Hepatocyte (in vitro differentiated cells): ENCODE measurements around the gene TCHP. TPM values are rescaled to one million over a fixed set of nuclear protein-coding genes. Genes with fewer than 3 reads are reported as not detected.

Source experiments
- DNase-seq: peaks from one replicate; pipeline ENCODE4 v3.0.0-alpha.2; 2016; ENCODE audit warnings: low spot score
- H2AFZ ChIP-seq: fragments of 200-600 bp; sonication (generic); 2 replicates; pipeline ENCODE4 v1.6.0; 2016; ENCODE audit warnings: antibody characterized with exemption, mild to moderate bottlenecking
- H3K27ac ChIP-seq: fragments of 200-600 bp; sonication (generic); 2 replicates; pipeline ENCODE4 v1.5.1; 2016; ENCODE audit warnings: mild to moderate bottlenecking
- H3K27me3 ChIP-seq: fragments of 200-600 bp; sonication (generic); 2 replicates; pipeline ENCODE4 v1.6.1; 2016
- H3K36me3 ChIP-seq: fragments of 200-600 bp; sonication (generic); replicated peaks from 2 replicates; pipeline ENCODE4 v1.5.1; 2016; ENCODE audit warnings: low read depth; ENCODE audit not compliant: insufficient read depth
- H3K4me1 ChIP-seq: fragments of 200-600 bp; sonication (generic); 2 replicates; pipeline ENCODE4 v1.5.1; 2016; ENCODE audit warnings: mild to moderate bottlenecking, moderate library complexity; ENCODE audit not compliant: insufficient read depth
- H3K4me2 ChIP-seq: fragments of 200-600 bp; sonication (generic); 2 replicates; pipeline ENCODE4 v1.6.0; 2016
- H3K4me3 ChIP-seq: fragments of 200-600 bp; sonication (generic); 2 replicates; pipeline ENCODE4 v1.5.1; 2016; ENCODE audit warnings: mild to moderate bottlenecking
- H3K79me2 ChIP-seq: fragments of 200-600 bp; sonication (generic); 2 replicates; pipeline ENCODE4 v1.6.0; 2017; ENCODE audit warnings: mild to moderate bottlenecking
- H3K9me2 ChIP-seq: fragments of 200-600 bp; sonication (generic); replicated peaks from 2 replicates; pipeline ENCODE4 v1.6.0; 2017; ENCODE audit warnings: mild to moderate bottlenecking; ENCODE audit not compliant: insufficient read depth
- H3K9me3 ChIP-seq: fragments of 200-600 bp; sonication (generic); 2 replicates; pipeline ENCODE4 v1.5.1; 2016; ENCODE audit warnings: low read depth, mild to moderate bottlenecking
- H4K20me1 ChIP-seq: fragments of 200-600 bp; sonication (generic); 2 replicates; pipeline ENCODE4 v1.6.0; 2016; ENCODE audit warnings: mild to moderate bottlenecking; ENCODE audit not compliant: insufficient read depth, poor library complexity, severe bottlenecking
- CTCF ChIP-seq: fragments of 200-600 bp; sonication (generic); IDR thresholded peaks from 2 replicates; pipeline ENCODE4 v1.5.1; 2016; ENCODE audit warnings: antibody characterized with exemption, mild to moderate bottlenecking; ENCODE audit not compliant: poor library complexity
- EZH2 ChIP-seq: fragments of 200-600 bp; sonication (generic); IDR thresholded peaks from 2 replicates; pipeline ENCODE4 v1.6.1; 2016; ENCODE audit warnings: antibody characterized with exemption, mild to moderate bottlenecking, borderline replicate concordance
- EZH2phosphoT487 ChIP-seq: fragments of 200-600 bp; sonication (generic); IDR thresholded peaks from one replicate; pipeline ENCODE4 v1.6.1; 2018; ENCODE audit warnings: antibody characterized with exemption, mild to moderate bottlenecking, low read depth, moderate library complexity; ENCODE audit not compliant: unreplicated experiment, severe bottlenecking
- WGBS: methylation state at CpG from one replicate; pipeline ENCODE4 v1.1.6; 2016; ENCODE audit warnings: low lambda C conversion rate; ENCODE audit errors: missing lambda C conversion rate; 5-methylcytosine and 5-hydroxymethylcytosine counted together
- polyA plus RNA-seq: library from polyadenylated mRNA; unstranded; fragments of >200 nt; fragmentation: Nextera tagmentation; extraction: Ambion mirVana; gene quantifications from 2 replicates; pipeline ENCODE4 v1.2.1, GENCODE V29; 2016
- total RNA-seq: library from RNA; depleted of rRNA; stranded (reverse); fragments of >200 nt; gene quantifications from 2 replicates; pipeline ENCODE4 v1.2.3, GENCODE V29; 2014

The TCHP gene
- total and polyA plus RNA-seq, 2 experiments from 2014 or later = 5.5 to 8.0 TPM

GRCh38 chr12:109880043-109880931, 19.8 kb upstream of the TCHP start, which contains the start of gene GLTP:
Gene GLTP, minus strand, starts transcription at chr12:109880541. Its CDS starts 167 bp downstream, at chr12:109880374.
- Histone ChIP-seq H3K4me1 (peaks cover 14% of the 10 kb centered on the region), H3K36me3 (no peaks in the 10 kb centered on the region), H4K20me1 (no peaks in the 10 kb centered on the region), H3K4me2 (peak within 1 kb of the TSS; percentile 93), H3K9me2 (no peaks in the 10 kb centered on the region), H3K9me3 (no peaks in the 10 kb centered on the region), H3K27me3 (no peaks in the 10 kb centered on the region), H3K27ac (peak within 1 kb of the TSS; percentile 72), H3K4me3 (peak within 1 kb of the TSS; percentile 84), H2AFZ (peak within 1 kb of the TSS; percentile 84), H3K79me2 (peaks cover 38% of the 10 kb centered on the region)
- 0% methylated on average over 7 of the region's 92 CpGs for WGBS
- DNase-seq = peak; percentile 97
- TF ChIP-seq EZH2 = no peak
- TF ChIP-seq CTCF = peak; percentile 52

GRCh38 chr12:109880938-109881337, 19.1 kb upstream of the TCHP start:
- 5% methylated on average over 9 of the region's 9 CpGs for WGBS
- Histone ChIP-seq H3K9me3 (no peaks in the 10 kb centered on the region), H3K79me2 (peaks cover 38% of the 10 kb centered on the region), H3K4me2 (peak overlapping the region; percentile 90), H3K4me1 (peaks cover 14% of the 10 kb centered on the region), H2AFZ (peak overlapping the region; percentile 77), H3K9me2 (no peaks in the 10 kb centered on the region), H3K27me3 (no peaks in the 10 kb centered on the region), H3K4me3 (peak overlapping the region; percentile 43), H3K36me3 (no peaks in the 10 kb centered on the region), H4K20me1 (no peaks in the 10 kb centered on the region), H3K27ac (peak overlapping the region; percentile 65)
- TF ChIP-seq CTCF = no peak
- no peak for TF ChIP-seq EZH2phosphoT487
- TF ChIP-seq EZH2 = no peak
- no peak for DNase-seq

- H2AFZ ChIP-seq = no peak overlapping the region
Observed at GRCh38 chr12:109881752-109882151, 18.3 kb upstream of the TCHP start.

More at GRCh38 chr12:109881752-109882151, 18.3 kb upstream of the TCHP start:
- H3K4me2 ChIP-seq = no peak overlapping the region
- H3K9me2 ChIP-seq = no peaks in the 10 kb centered on the region
- peaks cover 32% of the 10 kb centered on the region for H3K79me2 ChIP-seq
- H3K4me1 ChIP-seq = peaks cover 14% of the 10 kb centered on the region
- H3K4me3 ChIP-seq = no peak overlapping the region
- H4K20me1 ChIP-seq = no peaks in the 10 kb centered on the region
- no peaks in the 10 kb centered on the region for H3K9me3 ChIP-seq
- DNase-seq = no peak
- H3K27ac ChIP-seq = no peak overlapping the region
- TF ChIP-seq EZH2 = no peak
- TF ChIP-seq EZH2phosphoT487 = no peak
- no peak for TF ChIP-seq CTCF
- no peaks in the 10 kb centered on the region for H3K27me3 ChIP-seq
- H3K36me3 ChIP-seq = no peaks in the 10 kb centered on the region
- 90% methylated on average over 2 of the region's 2 CpGs for WGBS
